Bone marrow (tissue), 2 donors: ENCODE data around the gene SOX2.
"Not testable (repeated sequence)": the region's sequence is repeated elsewhere in the genome, so short reads cannot be mapped to it uniquely, and the experiment has no call there.

Experiments
- DNase-seq, 2 donors: peaks; one replicate each; lab custom pipeline; 2025; lab: John Stamatoyannopoulos, UW

The SOX2 gene

DNA sequence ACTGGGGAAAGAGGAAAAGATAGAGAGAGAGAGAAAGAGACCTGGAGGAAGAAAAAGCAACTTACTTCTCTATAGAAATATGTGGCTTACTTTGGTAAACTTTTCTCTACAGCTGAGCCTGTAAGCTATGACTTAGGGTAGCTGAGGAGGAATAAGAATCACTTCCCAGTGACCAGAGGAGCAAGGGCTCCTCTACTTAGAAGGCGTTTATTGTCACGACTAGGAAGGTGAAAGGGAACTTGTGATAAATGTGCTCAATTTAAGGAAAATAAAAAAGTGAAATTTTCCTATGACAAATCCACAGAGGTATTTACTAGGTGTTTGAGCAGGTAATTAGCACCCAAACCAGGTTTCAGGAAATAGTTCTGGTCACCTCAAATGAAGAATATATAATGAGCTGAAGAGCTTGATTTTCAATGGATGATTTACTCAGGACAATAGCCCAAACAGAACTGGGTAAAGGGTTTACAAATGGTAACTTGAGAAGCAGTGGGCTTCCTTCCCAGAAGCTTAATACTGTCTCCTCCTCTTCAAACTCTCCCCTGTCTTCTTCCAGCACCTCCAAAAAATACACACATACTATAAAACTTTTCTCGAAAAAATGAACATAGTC is 46.1 kb downstream of the SOX2 start:
- no peak for DNase-seq

DNA sequence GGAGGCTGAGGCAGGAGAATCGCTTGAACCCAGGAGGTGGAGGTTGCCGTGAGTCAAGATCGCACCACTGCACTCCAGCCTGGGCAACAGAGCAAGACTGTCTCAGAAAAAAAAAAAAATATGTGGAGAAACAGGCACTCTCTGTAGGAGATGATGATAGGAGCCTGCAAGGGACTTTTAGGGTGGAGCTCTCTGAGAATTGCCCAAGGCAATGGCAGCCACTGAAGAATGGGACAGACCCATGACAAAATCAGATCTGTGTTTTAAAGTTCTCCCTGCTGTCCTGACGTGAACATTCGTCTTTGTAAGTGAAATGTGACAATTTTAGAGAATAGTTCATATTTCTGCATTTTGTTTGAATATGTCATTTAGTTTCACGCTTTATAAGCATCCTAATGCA is 50.2 kb downstream of the SOX2 start:
- DNase-seq, result no peak

DNA sequence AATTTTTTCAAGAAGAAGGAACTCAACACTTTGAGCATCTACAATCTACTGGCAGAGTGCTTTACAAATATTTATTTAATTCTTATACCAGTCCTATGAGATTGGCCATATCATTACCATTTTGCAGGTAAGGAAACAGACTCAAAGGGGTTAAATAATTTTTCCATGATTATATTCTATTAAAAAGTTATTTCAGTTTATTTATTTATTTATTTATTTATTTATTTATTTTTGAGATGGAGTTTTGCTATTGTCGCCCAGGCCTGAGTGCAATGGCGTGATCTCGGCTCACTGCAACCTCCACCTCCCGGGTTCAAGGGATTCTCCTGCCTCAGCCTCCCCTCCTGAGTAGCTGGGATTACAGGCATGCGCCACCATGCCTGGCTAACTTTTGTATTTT is 52.3 kb downstream of the SOX2 start:
- not testable (repeated sequence) for DNase-seq
